ENCODE results near the gene RHBDF2.

The RHBDF2 gene

GRCh38 chr17:76441686-76442340 is 59.4 kb downstream of the RHBDF2 start:
- DNase-seq: no peak

GRCh38 chr17:76440751-76441362 is 60.4 kb downstream of the RHBDF2 start:
- DNase-seq: no peak

GRCh38 chr17:76439314-76439928 is 61.8 kb downstream of the RHBDF2 start:
- no peak for DNase-seq

GRCh38 chr17:76438906-76439305 is 62.3 kb downstream of the RHBDF2 start:
- DNase-seq: no peak

GRCh38 chr17:76437467-76438402 is 63.5 kb downstream of the RHBDF2 start:
- no peak for DNase-seq

- DNase-seq: no peak
These were observed 65.5 kb downstream of the RHBDF2 start for GRCh38 chr17:76435751-76436150.

- no peak for DNase-seq
These were observed 66.4 kb downstream of the RHBDF2 start for GRCh38 chr17:76434870-76435269.

- no peak for DNase-seq
These were observed 67.5 kb downstream of the RHBDF2 start for GRCh38 chr17:76433693-76434092.

GRCh38 chr17:76432712-76433336 is 68.4 kb downstream of the RHBDF2 start:
- DNase-seq: no peak

- DNase-seq: no peak
These were observed 69.2 kb downstream of the RHBDF2 start for GRCh38 chr17:76432004-76432403.

- DNase-seq: no peak
These were observed 69.7 kb downstream of the RHBDF2 start for GRCh38 chr17:76431509-76431908.

GRCh38 chr17:76428511-76428910 is 72.7 kb downstream of the RHBDF2 start:
- DNase-seq: no peak

GRCh38 chr17:76427501-76428231 is 73.6 kb downstream of the RHBDF2 start:
- peak in 2 of 56 donors; percentile 28 for DNase-seq

- DNase-seq: no peak
These were observed 74.4 kb downstream of the RHBDF2 start for GRCh38 chr17:76426853-76427252.

- DNase-seq: no peak
These were observed 78.4 kb downstream of the RHBDF2 start for GRCh38 chr17:76422860-76423259.

GRCh38 chr17:76422406-76422805 is 78.8 kb downstream of the RHBDF2 start:
- DNase-seq: no peak

GRCh38 chr17:76421044-76421407 is 80.2 kb downstream of the RHBDF2 start:
- DNase-seq: peak in 1 of 56 donors; percentile 11
